Fibroblast of the aortic adventitia (primary cell): Measurements from ENCODE around the gene LRRC71. TPM values are rescaled to one million over a fixed set of nuclear protein-coding genes. Genes with fewer than 3 reads are reported as not detected.

Experiments
- DNase-seq: peaks from one replicate; pipeline ENCODE4 v3.0.0-alpha.2; 2010; ENCODE audit warnings: low read depth
- H3K4me3 ChIP-seq: 2 replicates; pipeline ENCODE4 v1.5.1; 2011; ENCODE audit warnings: low read depth, mild to moderate bottlenecking, control low read depth, low read length, moderate library complexity
- total RNA-seq: library from RNA; depleted of rRNA; stranded (reverse); fragments of >200 nt; gene quantifications from 2 replicates; pipeline ENCODE4 v1.2.3, GENCODE V29; 2012; ENCODE audit warnings: low replicate concordance
- TF ChIP-seq, protein P1 (sequence below): IDR thresholded peaks from 2 replicates; pipeline ENCODE4 v1.5.1; 2011; ENCODE audit warnings: mild to moderate bottlenecking, low read length, control low read depth, inconsistent platforms; ENCODE audit not compliant: insufficient read depth

Gene LRRC71
- total RNA-seq, 1 donor: 0.09 TPM

GRCh38 chr1:156877433-156878170, 42.8 kb upstream of the LRRC71 start:
- TF ChIP-seq, protein P1, sequence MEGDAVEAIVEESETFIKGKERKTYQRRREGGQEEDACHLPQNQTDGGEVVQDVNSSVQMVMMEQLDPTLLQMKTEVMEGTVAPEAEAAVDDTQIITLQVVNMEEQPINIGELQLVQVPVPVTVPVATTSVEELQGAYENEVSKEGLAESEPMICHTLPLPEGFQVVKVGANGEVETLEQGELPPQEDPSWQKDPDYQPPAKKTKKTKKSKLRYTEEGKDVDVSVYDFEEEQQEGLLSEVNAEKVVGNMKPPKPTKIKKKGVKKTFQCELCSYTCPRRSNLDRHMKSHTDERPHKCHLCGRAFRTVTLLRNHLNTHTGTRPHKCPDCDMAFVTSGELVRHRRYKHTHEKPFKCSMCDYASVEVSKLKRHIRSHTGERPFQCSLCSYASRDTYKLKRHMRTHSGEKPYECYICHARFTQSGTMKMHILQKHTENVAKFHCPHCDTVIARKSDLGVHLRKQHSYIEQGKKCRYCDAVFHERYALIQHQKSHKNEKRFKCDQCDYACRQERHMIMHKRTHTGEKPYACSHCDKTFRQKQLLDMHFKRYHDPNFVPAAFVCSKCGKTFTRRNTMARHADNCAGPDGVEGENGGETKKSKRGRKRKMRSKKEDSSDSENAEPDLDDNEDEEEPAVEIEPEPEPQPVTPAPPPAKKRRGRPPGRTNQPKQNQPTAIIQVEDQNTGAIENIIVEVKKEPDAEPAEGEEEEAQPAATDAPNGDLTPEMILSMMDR: no peak
- no peak for DNase-seq
- H3K4me3 ChIP-seq: no peak overlapping the region

GRCh38 chr1:156879876-156880275, 40.6 kb upstream of the LRRC71 start:
- TF ChIP-seq, protein P1: no peak
- DNase-seq: no peak
- H3K4me3 ChIP-seq: no peak overlapping the region

- H3K4me3 ChIP-seq: no peak overlapping the region
- TF ChIP-seq, protein P1: no peak
- no peak for DNase-seq
Measured at GRCh38 chr1:156880473-156880872, 40.0 kb upstream of the LRRC71 start.

GRCh38 chr1:156881101-156881500, 39.3 kb upstream of the LRRC71 start:
- TF ChIP-seq, protein P1: no peak
- DNase-seq: no peak
- no peak overlapping the region for H3K4me3 ChIP-seq

GRCh38 chr1:156881663-156882062, 38.8 kb upstream of the LRRC71 start:
- no peak overlapping the region for H3K4me3 ChIP-seq
- TF ChIP-seq, protein P1: no peak
- no peak for DNase-seq

DNA sequence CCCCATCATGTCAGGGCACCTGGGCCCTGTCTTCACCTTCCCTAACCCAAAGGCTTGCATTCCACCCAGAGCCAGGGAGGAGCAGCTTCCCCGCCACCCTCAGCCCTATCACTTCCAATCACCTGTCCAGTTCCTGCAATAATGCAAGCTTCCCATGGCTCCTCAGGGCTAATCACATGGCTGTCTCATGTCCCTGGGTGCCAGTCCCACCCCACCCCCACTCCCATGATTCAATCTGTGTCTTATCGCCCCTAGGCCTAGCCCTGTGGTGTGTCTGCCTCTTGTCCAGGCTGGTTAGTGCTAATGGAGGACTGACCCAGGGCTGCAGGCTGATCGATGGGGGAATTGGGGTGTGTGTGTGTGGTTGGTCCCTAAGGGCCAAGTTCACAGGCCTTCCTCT, 37.9 kb upstream of the LRRC71 start:
- TF ChIP-seq, protein P1: no peak
- no peak overlapping the region for H3K4me3 ChIP-seq
- DNase-seq: no peak

GRCh38 chr1:156883919-156884318, 36.5 kb upstream of the LRRC71 start:
- TF ChIP-seq, protein P1: no peak
- no peak overlapping the region for H3K4me3 ChIP-seq
- DNase-seq: no peak
